Choroid plexus epithelial cell (primary cell): ENCODE data around the gene BOC.

Source experiments
- DNase-seq: peaks from one replicate; pipeline ENCODE4 v3.0.0-alpha.2; 2010; ENCODE audit warnings: low read depth
- H3K4me3 ChIP-seq: 2 replicates; pipeline ENCODE4 v1.5.1; 2011; ENCODE audit warnings: low read depth, mild to moderate bottlenecking, control low read depth, low read length, moderate library complexity
- CTCF ChIP-seq: conservative IDR thresholded peaks from 2 replicates; pipeline ENCODE4 v1.5.1; 2011; ENCODE audit warnings: low read depth, mild to moderate bottlenecking, control low read depth, inconsistent platforms, low read length, moderate library complexity

BOC gene

GRCh38 chr3:113212150-113212843 lies 940 bp downstream of the BOC start:
- peak overlapping the region; percentile 70 for H3K4me3 ChIP-seq
- peak; percentile 17 for DNase-seq
- TF ChIP-seq CTCF: no peak

- DNase-seq: no peak
- TF ChIP-seq CTCF: no peak
- peak overlapping the region; percentile 70 for H3K4me3 ChIP-seq
Measured at GRCh38 chr3:113212844-113213375, 1.6 kb downstream of the BOC start.

GRCh38 chr3:113213896-113214587 lies 2.7 kb downstream of the BOC start:
- DNase-seq: no peak
- no peak for TF ChIP-seq CTCF
- H3K4me3 ChIP-seq: no peak overlapping the region

GRCh38 chr3:113214917-113215595 lies 3.7 kb downstream of the BOC start:
- peak; percentile 16 for DNase-seq
- TF ChIP-seq CTCF: no peak
- no peak overlapping the region for H3K4me3 ChIP-seq

GRCh38 chr3:113216393-113216792 lies 5.0 kb downstream of the BOC start:
- no peak for DNase-seq
- TF ChIP-seq CTCF: no peak
- no peak overlapping the region for H3K4me3 ChIP-seq

GRCh38 chr3:113218011-113218680 lies 6.8 kb downstream of the BOC start:
- no peak for TF ChIP-seq CTCF
- no peak for DNase-seq
- H3K4me3 ChIP-seq: no peak overlapping the region
